ENCODE measurements around the gene FXR2.
A peak's percentile ranks its signal among the peaks of the same experiment; 100 is the strongest.
"Not testable (repeated sequence)": the region's sequence is repeated elsewhere in the genome, so short reads cannot be mapped to it uniquely, and the experiment has no call there.

Gene FXR2

DNA sequence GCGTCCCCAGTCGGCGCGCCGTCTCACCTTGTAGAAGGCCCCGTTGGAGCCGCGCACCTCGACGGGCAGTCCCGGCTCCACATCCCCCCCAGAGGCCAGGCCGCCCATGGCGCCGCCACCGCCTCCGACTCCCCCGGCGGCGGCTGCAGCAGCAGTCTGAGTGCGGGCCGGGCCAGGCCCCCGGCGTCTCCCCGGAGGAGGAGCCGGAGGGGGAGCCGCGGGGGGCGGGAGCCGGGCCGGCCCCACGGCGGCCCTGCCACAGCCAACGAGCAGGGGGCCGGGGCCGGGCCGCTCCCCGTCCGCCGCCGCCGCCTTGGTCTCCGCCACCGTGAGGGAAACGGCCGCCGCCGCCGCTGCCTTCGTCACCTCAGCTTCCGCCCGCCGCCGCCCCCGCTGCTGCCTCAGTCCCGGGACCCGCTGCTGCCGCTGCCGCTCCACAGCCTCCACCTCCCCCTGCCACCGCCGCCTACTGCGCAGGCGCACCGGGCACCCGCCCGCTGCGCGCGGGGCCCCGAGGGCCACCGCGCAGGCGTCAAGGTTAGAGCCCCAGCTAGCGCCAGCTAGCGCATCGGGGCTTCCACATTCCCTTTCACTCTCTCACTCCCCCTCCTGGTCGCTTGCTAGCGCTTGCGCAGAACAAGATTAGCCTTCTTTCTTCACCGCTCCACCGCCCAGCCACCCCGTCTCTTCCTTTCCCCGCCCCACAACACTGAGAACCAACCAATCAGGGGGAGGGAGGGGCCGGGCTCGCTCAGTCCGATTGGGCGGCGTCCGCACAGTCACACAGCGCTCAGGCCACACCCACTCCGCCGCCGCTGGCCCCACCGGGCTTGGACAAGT, at the start of gene FXR2:
TSS of gene FXR2 (minus strand) at position 473 of the 840 bp plus-strand sequence. CDS start at position 108, 365 bp downstream.
- DNase-seq = peak; percentile 99

DNA sequence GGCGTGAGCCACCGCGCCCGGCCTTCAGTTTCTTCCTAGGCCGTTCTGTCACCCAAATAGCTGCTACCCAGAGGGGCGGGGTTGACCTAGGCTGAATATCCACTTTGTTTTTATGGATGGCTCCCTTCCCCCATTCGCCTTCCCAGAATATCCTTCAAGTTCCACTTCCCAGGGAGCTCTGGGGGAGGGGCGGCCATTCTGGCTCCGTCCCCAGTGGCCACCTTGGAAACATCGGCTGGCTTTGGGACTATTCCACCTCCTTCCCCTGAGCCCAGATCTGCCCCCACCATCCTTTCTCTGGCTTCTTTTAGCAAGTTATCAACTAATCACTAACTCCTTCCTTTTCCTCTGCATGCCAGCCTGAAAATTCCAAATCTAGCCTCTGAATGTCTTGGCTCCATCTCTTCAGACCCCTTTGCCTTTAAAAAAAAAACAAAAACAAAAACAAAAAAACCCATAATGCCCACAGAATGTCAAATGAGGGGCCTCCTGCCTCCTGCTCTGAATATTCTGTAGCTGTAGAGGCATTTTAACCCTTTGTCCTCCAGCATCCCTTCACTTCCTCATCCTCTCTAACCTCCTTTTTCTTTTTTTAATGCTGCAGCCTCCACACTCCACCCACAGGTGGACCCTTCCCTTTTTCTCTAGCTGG, 42.4 kb upstream of the FXR2 start:
- DNase-seq = no peak

DNA sequence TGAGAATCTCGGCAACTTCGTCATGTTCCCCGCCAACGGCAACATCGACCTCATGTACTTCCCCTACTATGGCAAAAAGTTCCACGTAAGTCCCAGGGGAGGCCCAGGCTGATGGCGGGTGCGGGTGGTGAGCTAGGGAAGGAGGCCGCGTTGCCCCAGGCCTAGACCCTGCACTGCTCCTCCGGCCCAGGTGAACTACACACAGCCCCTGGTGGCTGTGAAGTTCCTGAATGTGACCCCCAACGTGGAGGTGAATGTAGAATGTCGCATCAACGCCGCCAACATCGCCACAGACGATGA, 40.8 kb upstream of the FXR2 start:
- no peak for DNase-seq

DNA sequence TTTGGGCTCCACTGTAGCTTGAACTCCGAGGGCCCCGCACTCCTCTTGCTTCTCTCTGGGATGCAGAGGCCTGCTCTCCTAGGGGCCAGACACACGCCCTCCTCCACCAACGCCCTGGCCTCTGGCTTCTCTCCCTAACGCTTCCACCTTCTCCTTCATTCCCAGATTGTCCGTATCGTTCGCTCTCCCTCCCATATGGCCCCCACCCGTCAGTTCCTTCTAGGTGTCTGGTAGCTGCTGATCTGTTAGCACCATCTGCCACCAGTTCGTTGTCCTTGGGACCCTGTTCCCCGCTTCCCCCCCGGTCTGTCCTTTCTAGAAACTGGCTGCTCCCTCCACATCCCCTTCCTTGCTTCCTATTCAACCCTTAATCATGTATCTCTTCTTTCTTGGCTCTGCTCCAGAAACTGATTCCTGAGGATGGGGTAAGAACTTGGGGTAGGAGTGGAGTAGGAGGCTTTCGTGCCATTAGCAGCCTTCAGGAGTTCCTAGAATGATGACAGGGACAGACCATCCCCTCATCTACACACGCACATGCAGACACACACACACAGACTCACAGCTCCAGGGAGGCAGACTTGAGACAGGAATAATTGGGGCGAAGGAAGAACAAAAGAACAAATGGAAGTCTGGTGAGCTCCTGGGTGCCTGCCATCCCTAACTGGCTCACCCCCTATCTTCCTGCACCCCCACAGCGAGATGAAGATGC, 40.3 kb upstream of the FXR2 start:
- DNase-seq = no peak

DNA sequence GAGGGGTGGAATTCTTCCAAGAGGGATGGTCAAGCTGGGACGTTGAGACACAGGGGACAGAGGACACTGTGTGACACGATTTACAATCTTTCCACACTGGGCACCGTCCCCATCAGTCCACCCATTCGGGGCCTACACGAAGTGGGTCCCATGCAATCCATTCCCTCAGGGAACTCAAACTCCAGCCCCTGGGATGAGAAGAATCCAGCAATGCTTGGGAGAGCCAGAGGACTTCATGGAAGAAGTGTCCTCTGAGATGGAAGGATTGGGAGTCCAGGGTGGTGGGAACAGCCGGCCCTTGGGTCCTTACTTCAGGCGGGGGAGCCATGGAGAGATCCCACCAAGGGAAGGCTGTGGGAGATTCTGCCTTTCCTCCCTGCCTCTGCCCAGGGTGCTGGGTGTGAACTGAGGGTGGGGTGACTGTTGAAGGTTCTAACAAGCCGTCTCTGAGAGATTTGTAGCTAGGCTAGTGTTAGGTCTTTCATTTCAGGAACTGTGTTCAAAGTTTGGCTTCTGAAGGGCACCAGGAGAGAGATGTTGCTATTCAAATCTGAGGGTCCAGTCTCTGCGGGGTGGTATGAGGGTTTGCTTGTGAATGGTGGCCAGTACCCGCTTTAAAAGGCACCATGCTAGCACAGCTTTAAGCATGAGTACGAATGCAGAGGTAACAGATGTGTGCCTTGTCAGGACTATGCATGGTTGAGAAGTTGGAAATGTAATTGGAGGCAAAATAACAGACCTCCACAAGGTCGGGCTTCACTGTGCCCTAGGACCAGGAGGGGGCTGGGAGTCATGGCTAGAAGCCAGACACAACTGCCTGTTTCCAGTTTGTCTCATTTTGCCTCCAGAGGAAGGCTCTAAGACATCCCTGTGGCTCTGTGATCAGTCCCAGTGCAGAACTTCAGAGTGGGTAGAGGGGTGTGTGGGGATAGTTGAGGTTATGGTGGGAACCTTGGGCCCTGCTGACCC, 38.0 kb upstream of the FXR2 start:
- no peak for DNase-seq

DNA sequence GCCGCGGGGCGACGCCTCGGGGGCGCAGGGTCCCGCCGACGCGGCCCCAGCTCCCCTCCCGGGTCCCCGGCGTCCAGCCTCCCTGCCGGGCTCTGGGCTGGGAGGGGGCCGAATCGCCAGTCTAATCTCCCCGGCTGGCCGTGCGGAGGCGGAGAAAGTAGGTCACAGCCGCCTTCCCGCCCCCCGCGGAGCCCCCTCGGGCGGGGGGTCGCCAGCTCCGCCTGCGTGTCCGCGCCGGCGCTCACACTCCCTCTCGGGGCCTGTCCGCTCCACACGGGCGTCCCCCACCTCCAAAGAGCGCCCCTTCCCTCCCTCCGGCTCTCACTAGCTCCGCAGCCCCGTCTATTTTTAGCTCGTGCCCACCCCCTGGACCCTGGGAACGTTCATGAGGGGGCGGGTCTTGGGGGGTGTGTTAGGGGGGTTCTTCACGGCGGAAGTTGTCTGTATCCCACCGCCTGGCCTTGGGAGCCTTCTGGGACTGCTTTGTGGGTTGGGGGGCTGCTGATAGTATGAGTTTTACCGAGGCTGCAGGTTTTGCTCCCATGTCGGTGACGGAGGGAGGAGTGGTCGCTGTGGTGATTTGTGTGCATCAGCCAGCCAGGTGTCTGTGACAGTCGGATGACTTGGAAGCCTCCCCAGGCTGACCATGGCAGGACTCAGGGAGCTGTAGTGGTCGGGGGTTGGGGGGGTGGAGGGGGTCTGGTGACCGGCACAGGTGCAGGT, 37.1 kb upstream of the FXR2 start:
- no peak for DNase-seq

DNA sequence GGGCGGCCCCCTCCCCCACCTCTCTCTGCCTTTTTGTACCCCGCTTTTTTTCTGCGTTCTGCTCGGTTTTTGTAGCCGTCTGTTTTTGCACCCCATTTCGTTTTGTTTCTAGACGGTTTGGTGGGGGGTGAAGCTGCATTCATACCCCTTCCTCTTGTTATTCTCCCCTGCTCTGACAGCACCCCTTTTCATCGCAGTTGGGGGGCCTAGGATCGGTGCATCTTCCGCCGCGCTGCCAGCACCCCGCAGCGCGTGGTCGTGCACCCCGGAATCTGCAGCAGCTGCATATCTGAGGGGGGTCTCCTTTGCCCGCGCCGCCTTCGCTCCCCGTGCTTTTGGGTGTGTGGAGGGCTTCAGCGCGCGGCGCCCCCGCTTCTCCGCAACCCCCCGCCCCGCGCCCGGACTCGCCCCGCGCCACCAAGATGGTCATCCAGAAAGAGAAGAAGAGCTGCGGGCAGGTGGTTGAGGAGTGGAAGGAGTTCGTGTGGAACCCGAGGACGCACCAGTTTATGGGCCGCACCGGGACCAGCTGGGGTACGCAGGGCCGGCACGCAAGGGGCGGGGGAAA, 36.5 kb upstream of the FXR2 start:
- no peak for DNase-seq

DNA sequence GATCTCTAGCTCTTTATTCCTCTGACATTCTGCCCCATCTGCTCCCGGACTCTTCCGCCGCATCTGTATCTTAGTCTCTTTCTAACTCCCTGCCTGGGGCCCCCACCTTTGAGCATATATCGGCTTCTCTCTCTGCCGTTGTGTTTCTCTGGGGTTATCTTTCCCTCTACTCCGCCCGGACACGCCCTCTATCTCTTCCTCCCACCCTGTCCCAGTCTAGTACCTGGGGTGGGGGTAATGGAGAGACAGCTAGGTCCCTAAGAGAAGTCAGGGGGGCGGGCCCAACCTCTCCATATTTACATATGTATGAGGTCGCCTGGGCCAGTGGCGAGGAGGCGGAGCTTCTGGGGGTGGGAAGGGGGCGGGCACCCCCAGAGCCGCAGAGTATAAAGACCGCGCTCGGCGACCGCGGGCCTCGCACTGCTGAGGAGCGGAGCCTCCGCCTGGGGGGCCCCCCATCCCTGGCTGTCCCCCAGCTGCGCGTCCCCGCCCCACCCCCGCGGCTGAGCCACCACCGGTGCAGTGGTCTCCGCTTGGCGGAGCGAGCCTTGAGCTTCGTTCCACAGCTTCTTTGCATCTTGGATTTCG, 35.9 kb upstream of the FXR2 start, which contains the start of gene ATP1B2:
TSS of gene ATP1B2 (plus strand) at position 418 of the 588 bp plus-strand sequence. CDS start 593 bp downstream, outside the sequence.
- DNase-seq = peak; percentile 57

DNA sequence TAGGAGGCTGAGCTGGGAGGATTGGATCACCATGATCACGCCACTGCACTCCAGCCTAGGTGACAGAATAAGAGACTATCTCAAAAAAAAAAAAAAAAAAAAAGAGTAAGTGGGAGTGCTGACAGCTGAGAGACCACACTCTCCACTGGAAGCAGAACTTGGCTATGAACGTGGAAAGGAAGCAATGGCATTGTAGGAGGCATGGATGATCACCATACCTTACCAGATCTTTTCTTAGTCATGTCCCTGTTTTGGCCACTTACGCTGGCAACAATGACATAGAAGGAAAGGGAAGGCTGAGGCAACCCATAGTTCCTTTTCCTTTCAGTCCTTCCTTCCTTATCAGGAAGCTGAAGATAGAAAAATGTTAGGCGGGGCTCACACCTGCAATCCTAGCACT, 32.3 kb upstream of the FXR2 start:
- DNase-seq = no peak

DNA sequence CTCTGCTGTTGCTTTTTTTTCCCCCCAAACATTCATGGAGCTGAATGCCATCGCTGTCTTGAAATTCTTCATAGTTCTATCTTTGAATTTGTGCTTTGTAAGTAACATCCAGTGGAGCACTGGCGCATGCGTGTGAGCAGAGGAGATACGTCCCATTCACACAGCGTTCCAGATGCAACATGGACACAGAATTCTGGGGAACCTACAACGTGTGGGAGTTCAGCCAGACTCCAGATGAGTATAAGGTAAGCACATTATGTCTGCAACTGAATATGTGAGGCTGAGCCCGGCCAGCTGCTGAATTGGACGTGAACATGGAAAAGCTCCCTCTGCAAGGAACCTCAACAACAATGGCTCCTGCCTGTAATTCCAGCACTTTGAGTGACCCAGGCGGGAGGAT, 31.8 kb upstream of the FXR2 start:
- no peak for DNase-seq

DNA sequence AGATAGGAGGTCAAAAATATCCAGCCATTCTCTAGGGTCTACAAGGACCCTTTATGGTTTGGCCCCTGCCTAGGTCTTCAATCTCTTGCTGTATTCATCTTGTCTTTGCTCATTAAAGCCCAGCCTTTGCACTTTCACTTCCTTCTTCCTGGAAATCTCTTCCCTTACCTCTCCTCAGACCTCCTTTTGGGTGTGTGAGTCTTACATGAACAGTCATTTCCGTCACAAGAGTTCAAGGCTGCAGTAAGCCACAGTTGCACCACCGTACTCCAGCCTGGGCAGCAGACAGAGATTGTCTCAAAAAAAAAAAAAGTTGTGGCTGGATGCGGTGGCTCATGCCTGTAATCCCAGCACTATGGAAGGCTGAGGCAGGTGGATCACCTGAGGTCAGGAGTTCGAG, 30.1 kb upstream of the FXR2 start:
- DNase-seq = no peak

DNA sequence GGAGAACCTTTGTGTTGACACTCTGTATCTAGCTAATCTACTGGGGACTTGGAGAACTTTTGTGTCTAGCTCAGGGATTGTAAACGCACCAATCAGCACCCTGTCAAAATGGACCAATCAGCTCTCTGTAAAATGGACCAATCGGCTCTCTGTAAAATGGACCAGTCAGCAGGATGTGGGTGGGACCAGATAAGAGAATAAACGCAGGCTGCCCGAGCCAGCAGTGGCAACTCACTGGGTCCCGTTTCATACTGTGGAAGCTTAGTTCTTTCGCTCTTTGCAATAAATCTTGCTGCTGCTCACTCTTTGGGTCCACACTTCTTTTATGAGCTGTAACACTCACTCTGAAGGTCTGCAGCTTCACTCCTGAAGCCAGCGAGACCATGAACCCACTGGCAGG, 26.9 kb upstream of the FXR2 start:
- not testable (repeated sequence) for DNase-seq

DNA sequence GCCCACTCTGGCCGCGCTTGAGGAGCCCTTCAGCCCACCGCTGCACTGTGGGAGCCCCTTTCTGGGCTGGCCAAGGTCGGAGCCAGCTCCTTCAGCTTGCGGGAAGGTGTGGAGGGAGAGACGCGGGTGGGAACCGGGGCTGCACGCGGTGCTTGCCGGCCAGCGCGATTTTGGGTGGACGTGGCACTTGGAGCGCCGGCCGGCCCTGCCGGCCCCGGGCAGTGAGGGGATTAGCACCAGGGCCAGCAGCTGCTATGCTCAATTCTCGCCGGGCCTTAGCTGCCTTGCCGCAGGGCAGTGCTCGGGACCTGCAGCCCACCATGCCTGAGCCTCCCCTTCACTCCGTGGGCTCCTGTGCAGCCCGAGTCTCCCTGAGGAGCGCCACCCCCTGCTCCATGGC, 26.1 kb upstream of the FXR2 start:
- no peak for DNase-seq

DNA sequence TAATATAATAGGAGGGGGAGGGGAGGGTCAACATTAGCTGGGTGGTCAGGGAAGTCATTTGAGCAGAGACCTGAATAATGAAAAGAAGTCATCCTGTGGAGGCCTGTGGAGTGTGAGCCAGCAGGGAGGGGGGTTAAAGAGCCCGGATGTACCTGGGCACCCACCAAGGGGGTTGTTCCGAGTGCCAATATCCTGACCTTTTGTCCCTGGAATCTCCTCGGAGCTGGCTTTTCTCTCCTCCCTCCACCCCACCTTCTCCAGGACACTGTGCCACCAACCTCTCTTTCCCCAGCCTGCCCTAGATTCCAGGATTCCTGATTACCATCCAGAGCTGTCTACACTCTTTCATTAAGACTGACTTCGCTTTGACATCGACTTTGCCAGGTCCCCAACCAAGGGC, 21.5 kb upstream of the FXR2 start:
- no peak for DNase-seq

DNA sequence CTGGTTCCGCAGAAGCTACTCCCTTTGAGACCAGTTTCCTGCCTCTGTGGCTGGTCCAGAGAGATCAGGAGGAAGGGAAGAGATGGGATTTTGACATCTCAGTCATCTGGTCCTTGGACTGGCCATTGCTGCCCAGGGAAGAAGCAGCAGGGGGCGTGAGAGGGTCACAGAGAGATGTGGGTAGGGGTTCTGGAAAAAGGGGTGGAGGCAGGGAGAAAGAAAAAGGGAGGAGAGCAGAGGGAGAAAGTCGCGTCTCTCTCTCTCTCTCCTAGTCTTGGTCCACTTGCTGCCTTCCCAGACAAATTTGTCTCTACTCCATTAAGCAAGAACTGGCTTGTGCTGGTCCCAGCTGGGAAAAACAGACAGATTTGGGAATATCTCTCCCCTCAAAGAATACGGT, 19.7 kb upstream of the FXR2 start:
- no peak for DNase-seq

DNA sequence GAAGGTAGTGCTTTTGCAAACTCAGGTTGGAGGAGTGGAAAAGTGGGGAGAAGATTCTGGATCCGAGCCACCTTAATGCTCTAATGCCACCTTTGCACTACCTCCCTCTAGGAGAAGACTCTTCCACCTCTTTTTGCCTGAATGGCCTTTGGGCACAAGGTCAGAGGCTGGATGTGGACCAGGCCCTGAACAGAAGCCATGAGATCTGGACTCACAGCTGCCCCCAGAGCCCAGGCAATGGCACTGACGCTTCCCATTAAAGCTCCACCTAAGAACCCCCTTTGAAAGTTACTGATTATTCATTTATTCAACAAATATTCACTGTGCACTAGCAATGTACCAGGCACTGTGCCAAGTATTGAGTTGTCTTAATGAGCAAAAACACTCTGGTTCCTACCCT, 18.4 kb upstream of the FXR2 start:
- DNase-seq = no peak

DNA sequence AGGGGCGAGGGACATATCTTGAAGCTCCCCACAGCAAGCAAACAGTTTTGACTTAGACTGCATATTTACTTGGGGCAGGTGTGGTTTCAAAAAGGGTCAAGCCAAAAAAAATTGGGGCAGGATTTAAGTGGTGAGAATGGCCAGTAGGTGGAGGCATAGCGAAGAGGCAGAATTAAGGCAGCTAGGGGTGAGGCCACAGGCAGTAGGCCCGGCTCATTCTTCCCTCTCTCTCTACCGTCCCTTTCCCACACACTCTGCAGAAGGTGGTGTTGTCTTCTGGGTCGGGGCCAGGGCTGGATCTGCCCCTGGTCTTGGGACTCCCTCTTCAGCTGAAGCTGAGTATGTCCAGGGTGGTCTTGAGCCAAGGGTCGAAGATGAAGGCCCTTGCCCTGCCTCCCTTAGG, 17.8 kb upstream of the FXR2 start:
- no peak for DNase-seq

DNA sequence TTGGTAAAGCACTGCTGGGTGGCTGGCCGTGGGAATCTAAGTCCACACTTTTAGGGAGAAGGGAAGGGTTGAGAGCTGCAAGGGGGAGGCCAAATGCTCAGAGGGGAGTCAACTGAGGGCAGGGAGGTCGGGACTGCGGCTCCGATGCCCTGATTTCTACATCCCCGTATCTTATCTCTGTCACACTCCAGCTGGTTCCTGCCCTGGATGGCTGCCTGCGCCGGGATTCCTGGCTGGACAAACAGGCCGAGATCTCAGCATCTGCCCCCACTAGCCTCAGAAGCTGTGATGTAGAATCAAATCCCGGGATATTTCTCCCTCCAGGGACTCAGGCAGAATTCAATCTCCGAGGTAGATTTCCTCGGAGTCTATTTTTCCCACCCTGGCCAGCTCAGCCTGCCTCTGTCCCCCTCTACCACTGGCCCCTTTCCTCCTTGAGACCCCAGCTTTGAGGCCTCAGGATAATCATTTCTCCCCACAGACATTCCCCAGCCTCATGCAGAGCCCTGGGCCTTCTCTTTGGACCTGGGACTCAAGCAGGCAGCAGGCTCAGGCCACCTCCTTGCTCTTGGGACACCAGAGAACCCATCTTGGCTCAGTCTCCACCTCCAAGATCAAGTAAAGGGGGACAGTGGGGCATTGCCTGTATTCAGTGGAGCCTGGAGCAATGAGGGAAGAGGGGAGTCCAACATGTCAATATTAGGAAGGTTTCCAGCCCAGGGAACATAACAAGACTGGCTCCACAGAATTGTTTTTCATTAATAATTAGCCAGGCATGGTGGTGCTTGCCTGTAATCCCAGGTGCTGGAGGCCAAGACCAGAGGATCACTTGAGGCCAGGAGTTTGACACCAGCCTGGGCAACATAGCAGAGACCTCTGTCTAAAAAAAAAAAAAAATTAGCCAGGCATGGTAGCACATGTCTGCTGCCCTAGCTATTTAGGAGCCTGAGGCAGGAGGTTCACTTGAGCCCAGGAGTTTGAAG, 17.0 kb upstream of the FXR2 start:
- no peak for DNase-seq

DNA sequence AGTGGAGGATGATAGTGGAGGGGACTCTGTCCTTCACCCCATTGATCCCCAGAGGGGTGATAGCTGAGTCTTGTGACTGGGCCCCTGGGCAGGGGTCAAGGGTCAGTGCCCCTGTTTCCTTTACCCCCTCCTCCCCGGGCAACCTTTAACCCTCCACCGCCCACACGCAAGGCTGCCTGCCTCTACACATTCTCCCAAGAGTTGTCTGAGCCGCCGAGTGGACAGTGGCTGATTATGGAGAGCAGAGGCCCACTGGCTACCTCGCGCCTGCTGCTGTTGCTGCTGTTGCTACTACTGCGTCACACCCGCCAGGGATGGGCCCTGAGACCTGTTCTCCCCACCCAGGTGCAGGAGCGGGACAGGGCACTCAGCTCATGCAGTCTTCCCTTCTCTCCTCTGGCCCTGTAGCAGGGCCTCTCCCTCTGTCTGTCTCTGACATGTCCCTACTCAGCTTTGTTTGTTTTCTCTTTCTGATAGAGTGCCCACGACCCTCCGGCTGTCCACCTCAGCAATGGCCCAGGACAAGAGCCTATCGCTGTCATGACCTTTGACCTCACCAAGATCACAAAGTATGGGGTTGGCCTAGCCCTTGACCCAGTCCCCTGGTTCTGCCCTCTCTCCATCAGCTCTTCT, 15.4 kb upstream of the FXR2 start, which contains the start of gene SHBG:
TSS of gene SHBG (plus strand) at position 197 of the 633 bp plus-strand sequence. CDS start at position 235, 38 bp downstream.
- no peak for DNase-seq

All from activated effector memory CD4-positive, alpha-beta T cell treated with Interleukin-2 at 50 U/mL for 16 hours (primary cell).